ENCODE data around the gene PLA2G12B.

Gene PLA2G12B

DNA sequence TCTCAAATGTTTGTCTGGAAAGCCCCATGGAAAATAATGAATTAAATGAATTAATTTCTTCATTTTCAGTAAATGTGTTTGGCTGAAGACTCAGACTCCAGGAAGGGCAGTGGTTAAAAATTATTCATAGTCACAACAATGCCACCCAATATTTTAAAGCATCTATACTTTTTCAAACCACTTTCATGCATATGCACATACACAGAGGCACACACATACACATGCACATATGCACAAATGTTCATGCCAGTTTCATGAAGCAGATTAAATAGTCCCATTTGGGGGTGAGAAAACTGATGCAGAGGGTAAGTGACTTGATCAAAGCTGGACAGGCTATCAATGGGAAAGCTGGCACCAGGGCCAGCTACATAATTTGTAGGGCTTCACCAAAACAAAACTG is 1.4 kb upstream of the PLA2G12B start:
- TF ChIP-seq TAF1 (IDR thresholded peaks at IDR 0.05; ENCODE audit: borderline replicate concordance, insufficient read depth, low read length) (no peak), SIN3A (IDR thresholded peaks at IDR 0.05; ENCODE audit: borderline replicate concordance, insufficient read depth, low read length) (no peak)

DNA sequence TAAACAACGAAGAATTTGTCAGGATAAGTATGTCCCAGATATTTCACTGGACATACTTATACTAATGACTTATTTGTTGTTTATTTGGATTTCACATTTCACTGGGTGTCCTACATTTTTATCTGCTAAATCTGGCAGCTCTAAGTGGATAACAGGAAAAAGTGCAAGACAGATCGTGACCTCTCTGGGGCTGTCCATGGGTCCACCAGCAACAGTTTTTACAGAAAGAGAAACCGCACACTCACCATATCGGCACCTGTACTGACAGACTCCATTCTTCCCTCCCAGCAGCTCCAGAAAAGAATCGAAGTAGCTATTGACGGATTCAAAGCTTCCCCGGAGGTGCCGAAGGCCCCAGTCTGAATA is 393 bp downstream of the PLA2G12B start:
- TF ChIP-seq TAF1 (IDR thresholded peaks at IDR 0.05; ENCODE audit: borderline replicate concordance, insufficient read depth, low read length), result no peak
- no peak for TF ChIP-seq SIN3A (IDR thresholded peaks at IDR 0.05; ENCODE audit: borderline replicate concordance, insufficient read depth, low read length)
- TF ChIP-seq POLR2AphosphoS5 (IDR thresholded peaks at IDR 0.05; ENCODE audit: low read depth, low read length), result no peak
- TF ChIP-seq, protein P1, sequence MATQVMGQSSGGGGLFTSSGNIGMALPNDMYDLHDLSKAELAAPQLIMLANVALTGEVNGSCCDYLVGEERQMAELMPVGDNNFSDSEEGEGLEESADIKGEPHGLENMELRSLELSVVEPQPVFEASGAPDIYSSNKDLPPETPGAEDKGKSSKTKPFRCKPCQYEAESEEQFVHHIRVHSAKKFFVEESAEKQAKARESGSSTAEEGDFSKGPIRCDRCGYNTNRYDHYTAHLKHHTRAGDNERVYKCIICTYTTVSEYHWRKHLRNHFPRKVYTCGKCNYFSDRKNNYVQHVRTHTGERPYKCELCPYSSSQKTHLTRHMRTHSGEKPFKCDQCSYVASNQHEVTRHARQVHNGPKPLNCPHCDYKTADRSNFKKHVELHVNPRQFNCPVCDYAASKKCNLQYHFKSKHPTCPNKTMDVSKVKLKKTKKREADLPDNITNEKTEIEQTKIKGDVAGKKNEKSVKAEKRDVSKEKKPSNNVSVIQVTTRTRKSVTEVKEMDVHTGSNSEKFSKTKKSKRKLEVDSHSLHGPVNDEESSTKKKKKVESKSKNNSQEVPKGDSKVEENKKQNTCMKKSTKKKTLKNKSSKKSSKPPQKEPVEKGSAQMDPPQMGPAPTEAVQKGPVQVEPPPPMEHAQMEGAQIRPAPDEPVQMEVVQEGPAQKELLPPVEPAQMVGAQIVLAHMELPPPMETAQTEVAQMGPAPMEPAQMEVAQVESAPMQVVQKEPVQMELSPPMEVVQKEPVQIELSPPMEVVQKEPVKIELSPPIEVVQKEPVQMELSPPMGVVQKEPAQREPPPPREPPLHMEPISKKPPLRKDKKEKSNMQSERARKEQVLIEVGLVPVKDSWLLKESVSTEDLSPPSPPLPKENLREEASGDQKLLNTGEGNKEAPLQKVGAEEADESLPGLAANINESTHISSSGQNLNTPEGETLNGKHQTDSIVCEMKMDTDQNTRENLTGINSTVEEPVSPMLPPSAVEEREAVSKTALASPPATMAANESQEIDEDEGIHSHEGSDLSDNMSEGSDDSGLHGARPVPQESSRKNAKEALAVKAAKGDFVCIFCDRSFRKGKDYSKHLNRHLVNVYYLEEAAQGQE (IDR thresholded peaks at IDR 0.05; ENCODE audit: insufficient read depth in 1 of 2, low read depth in 2 of 2, low read length in 2 of 2), result no peak
- TF ChIP-seq FOXP2 (optimal IDR thresholded peaks at IDR 0.05; ENCODE audit: borderline replicate concordance, extremely low read depth, extremely low read length, insufficient read depth), result no peak

DNA sequence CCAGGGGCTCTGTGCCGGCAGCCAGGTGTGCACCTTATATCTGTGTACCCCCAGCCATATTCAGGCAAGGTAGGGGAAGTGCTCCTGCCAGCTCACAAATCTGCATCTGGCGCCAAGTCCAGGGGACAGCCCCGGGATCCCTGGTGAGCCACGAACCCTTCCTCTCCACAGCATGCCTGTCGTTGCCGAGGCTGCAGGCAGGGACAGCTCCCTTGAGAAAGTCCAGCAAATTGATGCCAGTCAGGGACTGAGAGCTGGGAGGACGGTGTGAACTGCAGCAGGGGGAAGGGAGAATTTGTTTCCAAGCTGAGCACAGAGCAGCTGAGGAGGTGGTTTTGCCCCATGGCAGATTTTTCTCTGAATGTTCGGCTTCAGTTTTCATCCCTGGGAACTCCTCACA is 919 bp downstream of the PLA2G12B start:
- TF ChIP-seq FOXP2 (optimal IDR thresholded peaks at IDR 0.05; ENCODE audit: borderline replicate concordance, extremely low read depth, extremely low read length, insufficient read depth), result no peak
- no peak for TF ChIP-seq TAF1 (IDR thresholded peaks at IDR 0.05; ENCODE audit: borderline replicate concordance, insufficient read depth, low read length)

DNA sequence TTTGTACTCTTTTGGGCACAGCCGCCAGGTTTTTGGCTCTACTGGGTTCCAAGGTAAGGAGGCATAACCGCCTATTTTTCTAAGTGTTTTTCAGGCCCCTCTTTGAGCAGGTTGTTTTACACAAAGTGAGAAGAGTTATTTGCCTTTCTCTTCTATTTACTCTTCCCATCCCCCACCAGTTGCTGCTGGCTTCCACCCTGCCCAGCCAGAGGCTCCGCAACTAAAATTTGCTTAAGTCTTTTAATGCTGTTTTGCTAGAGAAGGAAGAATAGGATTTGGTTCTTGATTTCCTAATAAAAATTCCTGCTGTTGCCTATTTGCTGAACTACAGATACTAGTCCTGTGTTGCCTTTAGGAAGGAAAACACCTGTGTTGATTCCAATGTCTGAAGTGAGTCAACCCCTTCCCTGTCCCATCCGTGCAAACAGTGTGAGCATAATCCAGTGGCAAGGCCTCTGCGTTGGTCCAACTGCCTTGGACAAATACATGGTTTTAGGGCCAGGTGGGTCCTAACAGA is 1.9 kb downstream of the PLA2G12B start:
- TF ChIP-seq, protein P1 (IDR thresholded peaks at IDR 0.05; ENCODE audit: insufficient read depth in 1 of 2, low read depth in 2 of 2, low read length in 2 of 2), result no peak
- no peak for TF ChIP-seq POLR2AphosphoS5 (IDR thresholded peaks at IDR 0.05; ENCODE audit: low read depth, low read length)

DNA sequence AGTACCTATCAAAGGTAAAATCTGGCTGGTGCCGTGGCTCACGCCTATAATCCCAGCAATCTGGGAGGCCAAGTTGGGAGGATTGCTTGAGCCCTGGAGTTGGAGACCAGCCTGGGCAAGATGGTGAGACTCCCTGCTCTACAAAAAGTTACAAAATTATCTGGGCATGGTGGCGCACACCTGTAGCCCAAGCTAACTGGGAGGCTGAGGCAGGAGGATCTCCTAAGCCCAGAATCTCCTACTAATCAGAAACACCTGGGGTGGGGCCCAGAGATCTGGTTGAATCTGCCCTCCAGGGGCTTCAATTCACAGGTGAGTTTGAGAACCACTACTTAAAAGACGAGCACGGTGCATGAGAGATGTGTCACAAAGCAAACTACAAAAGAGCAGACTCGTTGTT is 2.4 kb downstream of the PLA2G12B start:
- TF ChIP-seq SIN3A (IDR thresholded peaks at IDR 0.05; ENCODE audit: borderline replicate concordance, insufficient read depth, low read length) (no peak), FOXP2 (optimal IDR thresholded peaks at IDR 0.05; ENCODE audit: borderline replicate concordance, extremely low read depth, extremely low read length, insufficient read depth) (no peak)

DNA sequence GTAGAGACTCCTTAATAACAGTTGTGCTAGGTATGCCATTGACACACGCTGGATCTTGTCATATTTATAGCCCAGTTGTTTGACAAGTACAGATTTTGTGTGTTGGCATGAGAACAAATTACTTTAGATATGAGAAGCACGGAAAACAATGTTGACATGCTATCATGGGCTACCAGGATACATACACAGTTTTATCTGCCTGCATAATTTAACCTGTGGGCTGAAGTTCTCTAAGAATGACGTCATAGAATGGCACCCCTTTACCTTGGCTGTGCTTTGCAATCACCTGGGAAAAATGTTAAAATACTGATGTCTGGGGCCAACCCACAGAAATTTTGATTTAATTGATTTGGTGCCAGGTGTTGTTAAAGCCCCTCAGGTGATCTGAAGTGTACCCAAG is 2.8 kb downstream of the PLA2G12B start:
- TF ChIP-seq, protein P1 (IDR thresholded peaks at IDR 0.05; ENCODE audit: insufficient read depth in 1 of 2, low read depth in 2 of 2, low read length in 2 of 2), result no peak
- TF ChIP-seq SIN3A (IDR thresholded peaks at IDR 0.05; ENCODE audit: borderline replicate concordance, insufficient read depth, low read length) (no peak), FOXP2 (optimal IDR thresholded peaks at IDR 0.05; ENCODE audit: borderline replicate concordance, extremely low read depth, extremely low read length, insufficient read depth) (no peak), POLR2AphosphoS5 (IDR thresholded peaks at IDR 0.05; ENCODE audit: low read depth, low read length) (no peak), TAF1 (IDR thresholded peaks at IDR 0.05; ENCODE audit: borderline replicate concordance, insufficient read depth, low read length) (no peak)

DNA sequence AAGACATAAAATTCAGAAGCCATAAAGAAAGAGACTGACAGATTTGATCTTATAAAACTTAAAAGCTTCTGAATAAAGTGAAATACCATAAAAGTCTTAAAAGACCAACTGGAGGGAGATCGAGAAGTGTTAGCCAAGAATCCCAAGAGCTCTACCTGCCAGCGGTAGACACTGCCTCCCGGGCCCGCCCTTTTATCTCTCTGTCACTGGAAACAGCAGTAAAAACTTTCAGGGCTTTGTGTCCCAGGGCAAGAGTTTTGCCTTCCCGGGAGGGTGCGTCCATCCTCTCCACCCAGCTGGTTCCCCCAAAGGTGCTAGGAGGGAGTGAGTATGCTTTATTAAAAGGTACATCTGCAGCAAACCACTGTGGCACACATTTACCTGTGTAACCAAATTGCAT is 5.8 kb downstream of the PLA2G12B start:
- TF ChIP-seq TAF1 (IDR thresholded peaks at IDR 0.05; ENCODE audit: borderline replicate concordance, insufficient read depth, low read length) (no peak), FOXP2 (optimal IDR thresholded peaks at IDR 0.05; ENCODE audit: borderline replicate concordance, extremely low read depth, extremely low read length, insufficient read depth) (no peak), SIN3A (IDR thresholded peaks at IDR 0.05; ENCODE audit: borderline replicate concordance, insufficient read depth, low read length) (no peak), POLR2AphosphoS5 (IDR thresholded peaks at IDR 0.05; ENCODE audit: low read depth, low read length) (no peak)
- TF ChIP-seq, protein P1 (IDR thresholded peaks at IDR 0.05; ENCODE audit: insufficient read depth in 1 of 2, low read depth in 2 of 2, low read length in 2 of 2), result no peak
